HG03175 (cell line): ENCODE results near the gene IPPK.
"Not testable (repeated sequence)": the region's sequence is repeated elsewhere in the genome, so short reads cannot be mapped to it uniquely, and the experiment has no call there.

Experiments
- ATAC-seq: cut with Tn5 transposase; IDR thresholded peaks from one replicate; pipeline ENCODE4 v1.9.1; 2021; ENCODE audit warnings: mild to moderate bottlenecking, moderate library complexity; ENCODE audit not compliant: unreplicated experiment

The IPPK gene

DNA sequence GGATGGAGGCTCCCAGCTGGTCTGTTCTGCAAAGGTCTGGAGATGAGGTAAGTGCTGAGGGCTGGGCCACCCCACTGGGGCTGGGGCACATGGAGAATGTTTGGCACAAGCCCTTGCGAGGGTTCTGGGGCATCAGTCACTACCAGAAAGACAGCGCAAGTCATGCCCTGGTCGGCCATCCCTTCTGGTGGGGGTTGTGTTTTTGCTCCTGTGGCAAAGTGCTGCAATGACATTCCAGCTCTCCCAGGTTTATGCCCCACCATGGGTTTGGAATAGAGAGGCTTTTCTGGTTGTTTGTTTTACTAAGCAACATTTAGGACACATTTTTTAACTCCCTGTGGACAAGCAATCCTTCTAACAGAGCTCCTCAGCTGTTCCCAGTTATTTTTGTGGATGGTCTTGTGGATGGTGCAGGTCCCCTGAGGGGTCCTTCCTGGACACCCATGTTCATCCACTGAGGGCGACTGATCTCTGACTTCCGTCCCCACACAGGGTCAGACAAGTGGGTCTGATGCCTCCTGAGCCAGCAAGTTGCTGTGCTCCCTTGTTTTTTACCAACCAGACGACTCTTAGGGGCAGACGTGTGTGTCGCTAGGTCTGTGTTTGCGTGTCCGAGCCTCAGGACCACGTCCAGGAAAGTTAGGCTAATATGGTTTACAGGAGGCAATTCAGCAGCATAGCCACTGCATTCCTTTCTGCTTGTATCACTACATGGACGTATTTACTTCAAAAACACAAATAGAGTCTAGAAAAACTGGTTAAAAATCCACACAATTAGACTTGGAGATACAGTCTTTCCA lies 69.3 kb downstream of the IPPK start:
- no peak for ATAC-seq

DNA sequence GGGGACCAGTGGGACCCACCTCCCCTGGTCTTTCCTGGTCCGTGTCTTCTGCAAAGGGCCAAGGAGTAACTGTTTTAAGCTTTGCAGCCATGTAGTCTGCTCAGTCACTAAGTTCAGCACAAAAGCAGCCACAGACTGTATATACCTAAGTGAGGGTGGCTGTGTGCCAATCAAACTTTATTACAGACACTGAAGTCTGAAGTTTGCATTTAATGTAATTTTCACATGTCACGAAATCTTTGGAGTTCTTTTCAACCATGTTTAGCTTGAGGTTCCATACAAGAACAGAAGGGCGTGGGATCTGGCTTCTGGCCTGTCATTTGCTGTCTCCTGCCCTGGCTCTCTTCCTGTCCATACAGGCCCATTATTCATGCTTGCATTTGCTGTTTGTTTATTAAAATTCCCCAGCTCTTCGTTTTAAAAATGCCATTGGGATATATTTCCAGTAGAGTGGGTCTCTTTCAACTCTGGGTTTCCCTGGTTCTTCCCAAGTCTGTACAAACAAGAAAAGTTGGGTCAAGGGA lies 69.9 kb downstream of the IPPK start:
- ATAC-seq, result no peak

DNA sequence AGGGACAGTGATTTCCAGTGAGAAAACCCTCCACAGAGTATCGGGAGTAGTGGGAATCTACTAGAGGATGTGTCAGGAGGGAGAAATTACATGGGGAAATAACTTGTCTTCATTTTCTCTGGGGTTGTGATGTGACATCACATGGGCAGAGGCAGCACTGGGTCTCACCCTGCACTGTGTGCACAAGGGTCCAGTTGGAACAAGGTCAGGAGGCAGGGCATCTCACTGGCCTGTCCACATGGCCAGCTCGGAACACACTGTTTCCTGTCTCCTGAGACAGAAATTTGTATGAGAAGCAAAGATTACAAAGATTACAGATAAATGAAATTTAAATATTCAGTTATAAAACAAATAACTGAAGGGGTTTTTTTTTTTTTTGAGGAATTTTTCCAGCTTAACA lies 71.5 kb downstream of the IPPK start:
- ATAC-seq, result no peak

DNA sequence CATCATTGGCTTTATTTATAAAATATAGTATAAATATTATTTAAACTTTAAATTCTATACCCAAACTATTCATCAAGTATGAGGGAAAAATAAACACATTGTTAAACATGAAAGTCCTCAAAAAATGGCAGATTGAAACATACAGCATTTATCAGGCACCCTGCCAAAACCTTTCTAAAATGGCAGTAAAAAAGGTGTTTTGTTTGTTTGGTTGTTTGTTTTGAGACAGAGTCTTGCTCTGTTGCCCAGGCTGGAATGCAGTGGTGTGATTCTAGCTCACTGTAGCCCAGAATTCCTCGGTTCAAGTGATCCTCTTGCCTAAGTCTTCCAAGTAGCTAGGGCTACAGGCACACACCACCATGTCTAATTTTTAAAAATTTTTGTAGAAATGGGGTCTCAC lies 74.0 kb downstream of the IPPK start:
- no peak for ATAC-seq

DNA sequence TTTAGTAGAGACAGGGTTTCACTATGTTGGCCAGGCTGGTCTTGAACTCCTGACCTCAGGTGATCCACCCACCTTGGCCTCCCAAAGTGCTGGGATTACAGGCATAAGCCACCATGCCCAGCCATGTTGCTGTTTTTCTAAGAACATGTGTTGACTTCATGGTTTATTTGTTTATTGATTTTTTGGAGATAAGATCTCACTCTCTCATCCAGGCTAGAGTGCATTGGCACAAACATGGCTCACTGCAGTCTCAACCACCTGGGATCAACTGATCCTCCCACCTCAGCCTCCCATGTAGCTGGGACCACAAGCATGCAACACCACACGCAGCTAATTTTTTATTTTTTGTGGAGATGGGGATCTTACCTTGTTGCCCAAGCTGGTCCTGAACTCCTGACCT lies 74.9 kb downstream of the IPPK start:
- not testable (repeated sequence) for ATAC-seq

DNA sequence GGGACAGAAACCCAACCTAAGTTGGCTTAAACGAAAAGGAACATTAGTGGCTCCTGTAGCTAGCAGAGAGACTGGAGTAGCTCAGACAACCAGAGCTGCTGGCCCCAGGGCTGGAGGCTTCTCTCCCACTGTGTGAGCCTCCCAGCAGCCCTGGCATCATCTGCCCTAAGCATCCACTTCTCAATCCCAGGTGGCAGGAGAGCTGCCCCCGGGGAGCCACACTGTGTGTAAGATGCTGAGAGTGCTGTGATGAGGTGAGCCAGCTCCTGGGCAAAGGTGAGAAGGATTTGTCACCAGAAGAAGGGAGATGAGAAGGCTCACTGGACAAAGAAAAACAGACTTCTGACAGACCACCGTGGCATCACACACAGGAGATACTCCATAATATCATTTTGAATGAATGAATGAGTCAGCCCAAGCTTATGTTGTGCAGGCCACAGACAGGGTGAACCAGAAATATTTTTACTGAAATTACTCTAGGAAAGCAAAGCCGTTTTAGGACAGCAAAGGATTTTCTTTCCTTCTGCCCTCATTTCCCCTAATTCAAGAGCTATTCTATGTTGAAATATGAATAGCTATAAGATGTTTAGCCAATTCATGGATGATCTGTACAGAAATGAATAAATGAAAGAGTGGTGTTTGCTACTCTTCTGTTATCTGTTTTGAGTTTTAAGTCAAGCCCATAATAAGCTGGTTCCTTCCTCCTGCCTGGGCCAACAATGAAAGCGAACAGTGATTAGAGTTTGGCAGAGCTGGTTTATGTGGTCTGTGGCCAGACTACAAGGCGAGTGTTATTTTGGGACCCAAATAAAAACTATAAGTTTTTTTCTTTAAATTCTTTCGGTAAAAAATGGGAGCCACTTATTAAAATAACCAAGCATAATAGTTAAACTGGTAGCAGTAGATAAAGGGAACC lies 76.7 kb downstream of the IPPK start:
- ATAC-seq, result no peak

DNA sequence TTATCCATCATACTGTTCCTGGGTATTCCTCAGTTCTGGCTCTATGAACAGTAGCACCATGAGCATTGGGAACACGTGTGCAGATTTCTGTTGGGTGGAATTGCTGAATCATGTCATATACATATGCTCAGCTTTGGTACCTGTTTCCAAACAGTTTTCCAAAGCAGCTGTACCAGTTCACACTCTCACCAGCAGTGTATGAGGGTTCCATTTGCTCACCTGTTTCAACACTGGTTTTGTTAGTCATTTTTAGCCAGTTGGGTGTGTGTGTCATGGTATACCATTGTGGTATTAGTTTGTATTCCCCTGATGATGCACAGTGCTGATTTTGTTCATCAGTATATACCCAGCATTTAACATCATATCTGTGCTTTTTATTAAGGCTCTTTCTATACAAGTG lies 77.4 kb downstream of the IPPK start:
- no peak for ATAC-seq

DNA sequence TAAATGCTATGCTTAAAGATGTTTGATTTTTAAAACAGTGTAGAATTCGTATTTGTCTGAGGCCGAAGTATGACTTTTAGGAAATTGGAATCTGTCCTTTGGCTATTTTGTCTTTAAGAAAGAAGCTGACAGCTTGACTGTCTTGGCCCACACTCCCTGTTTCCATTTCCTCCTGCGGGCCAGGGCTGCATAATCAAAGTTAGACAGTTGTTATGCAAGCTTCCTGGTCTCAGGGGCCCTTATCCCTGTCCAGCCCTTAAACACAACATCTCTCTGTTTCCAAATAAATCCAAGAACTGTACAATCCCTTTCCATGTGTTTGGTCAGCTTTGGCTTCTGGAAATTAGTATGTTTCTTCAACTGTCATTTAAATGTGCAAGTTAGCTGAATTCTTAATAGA lies 79.6 kb downstream of the IPPK start:
- no peak for ATAC-seq

DNA sequence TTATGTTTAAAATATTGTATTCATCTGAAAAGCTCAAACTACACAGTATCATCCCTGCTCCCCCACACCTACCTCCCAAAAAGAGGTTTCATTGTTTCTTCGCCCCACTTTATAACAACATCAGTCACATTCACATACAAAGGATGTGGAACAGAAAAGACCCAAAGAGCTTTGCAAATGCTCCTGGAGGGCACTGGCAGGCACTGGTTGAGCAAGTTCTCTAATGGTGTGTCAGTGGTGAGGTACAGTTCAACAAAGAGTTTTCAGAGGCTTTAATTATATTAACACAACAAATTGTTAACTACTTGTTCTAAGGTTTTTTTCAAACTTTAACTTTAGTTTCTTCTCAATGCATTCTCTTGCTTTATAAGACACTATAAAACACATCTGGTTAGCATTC lies 80.0 kb downstream of the IPPK start:
- ATAC-seq, result no peak

DNA sequence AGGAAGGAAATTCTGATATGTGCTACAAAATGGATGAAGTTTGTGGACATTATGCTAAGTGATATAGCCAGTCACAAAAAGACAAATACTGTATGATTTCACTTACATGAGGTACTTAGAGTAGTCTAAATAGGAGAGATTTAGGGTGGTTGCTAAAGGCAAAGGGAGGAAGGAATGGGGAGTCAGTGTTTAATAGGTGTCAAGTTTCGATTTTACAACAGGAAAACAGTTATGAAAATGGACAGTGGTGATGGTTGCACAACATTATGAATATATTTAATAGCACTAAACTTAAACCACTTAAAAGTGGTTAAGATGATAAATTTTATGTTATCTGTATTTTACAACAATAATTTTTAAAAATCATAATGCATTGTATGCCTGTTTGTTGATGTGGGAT lies 93.8 kb downstream of the IPPK start:
- no peak for ATAC-seq

DNA sequence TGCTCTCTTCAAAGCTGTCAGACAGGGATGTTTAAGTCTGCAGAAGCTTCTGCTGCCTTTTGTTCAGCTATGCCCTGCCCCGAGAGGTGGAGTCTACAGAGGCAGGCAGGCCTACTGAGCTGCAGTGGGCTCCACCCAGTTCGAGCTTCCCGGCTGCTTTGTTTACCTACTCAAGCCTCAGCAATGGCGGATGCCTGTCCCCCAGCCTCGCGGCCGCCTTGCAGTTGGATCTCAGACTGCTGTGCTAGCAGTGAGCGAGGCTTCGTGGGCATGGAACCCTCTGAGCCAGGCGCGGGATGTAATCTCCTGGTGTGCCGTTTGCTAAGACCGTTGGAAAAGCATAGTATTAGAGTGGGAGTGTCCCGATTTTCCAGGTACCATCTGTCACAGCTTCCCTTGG lies 96.3 kb downstream of the IPPK start:
- ATAC-seq, result not testable (repeated sequence)

DNA sequence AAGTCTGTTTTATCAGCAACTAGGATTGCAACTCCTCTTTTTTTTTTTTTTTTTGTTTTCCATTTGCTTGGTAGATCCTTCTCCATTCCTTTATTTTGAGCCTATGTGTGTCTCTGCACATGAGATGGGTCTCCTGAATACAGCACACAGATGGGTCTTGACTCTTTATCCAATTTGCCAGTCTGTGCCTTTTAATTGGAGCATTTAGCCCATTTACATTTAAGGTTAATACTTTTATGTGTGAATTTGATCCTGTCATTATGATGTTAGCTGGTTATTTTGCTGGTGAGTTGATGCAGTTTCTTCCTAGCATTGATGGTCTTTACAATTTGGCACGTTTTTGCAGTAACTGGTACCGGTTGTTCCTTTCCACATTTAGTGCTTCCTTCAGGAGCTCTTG lies 98.1 kb downstream of the IPPK start:
- not testable (repeated sequence) for ATAC-seq

DNA sequence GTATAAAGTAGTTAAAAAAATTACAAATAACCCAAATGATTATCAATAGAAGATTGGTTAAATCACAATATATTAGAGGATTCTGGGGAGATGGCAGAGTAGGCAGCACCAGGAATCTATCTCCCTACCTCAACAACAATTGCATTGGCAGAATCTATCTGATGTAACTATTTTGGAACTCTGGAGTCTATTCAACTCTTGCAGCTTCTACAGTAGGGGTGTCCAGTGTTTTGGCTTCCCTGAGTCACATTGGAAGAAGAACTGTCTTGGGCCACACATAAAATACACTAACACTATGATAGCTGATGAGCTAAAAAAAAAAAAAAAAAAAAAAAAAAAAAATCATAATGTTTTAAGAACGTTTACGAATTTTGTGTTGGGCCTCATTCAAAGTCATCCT lies 104.9 kb downstream of the IPPK start:
- ATAC-seq, result no peak

DNA sequence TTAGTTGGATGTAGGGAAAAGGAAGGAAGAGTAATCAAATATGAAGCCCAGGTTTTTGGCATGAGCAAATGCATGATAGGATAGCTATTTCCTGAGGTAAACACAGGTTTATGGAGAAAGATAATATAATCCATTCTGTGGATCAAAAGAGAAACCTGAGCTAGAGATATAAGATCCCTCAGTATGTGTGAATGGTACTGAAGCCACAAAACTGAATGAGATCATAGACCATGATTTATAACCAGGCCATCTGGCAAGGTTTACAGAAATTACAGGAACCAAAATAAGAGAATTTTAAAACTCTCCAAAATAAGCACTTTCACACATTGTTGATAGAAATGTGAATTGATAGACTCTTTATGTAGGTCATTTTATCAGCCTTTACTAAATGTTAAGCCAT lies 105.4 kb downstream of the IPPK start:
- no peak for ATAC-seq
